ENCODE results near the gene TRABD2B.
A peak's percentile ranks its signal among the peaks of the same experiment; 100 is the strongest.

Gene TRABD2B

DNA sequence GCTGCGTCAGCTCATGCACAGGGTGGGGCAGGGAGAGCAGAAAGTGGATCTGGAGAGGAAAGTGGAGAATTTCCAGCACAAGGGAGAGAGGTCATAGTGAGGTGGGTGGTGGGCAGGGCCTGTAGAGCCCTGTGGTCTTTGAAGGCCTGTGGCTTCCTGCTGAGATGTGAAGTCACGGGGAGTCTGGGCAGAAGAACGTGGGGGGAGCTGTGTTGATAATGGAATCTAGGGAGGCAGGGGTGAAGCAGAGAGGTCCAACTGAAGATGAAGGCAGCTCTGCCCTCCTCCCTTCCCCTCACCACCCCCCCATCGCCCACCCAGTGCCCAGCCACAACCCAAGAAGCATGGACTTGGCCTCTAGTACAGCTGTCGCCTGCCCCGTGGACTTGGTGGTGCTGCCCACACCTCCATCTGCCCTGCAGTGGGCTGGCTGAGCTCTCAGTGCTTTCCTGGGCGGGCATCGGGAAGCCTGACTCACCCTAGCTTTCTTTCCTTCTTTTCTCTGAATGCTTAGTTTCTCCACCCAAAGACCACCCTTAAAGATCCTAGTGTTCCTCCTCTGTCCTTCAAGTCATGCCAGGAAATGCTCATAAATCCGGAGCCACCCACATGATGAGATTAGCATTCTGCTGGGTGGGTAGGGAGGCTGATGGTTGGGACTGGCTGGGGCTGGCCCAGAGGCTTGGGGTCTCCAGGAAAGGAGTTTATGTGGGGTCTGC is 186.1 kb downstream of the TRABD2B start:
- H3K27ac Mint-ChIP-seq, result peak overlapping the region; percentile 12 to 75 (median 43)
- H3K4me3 Mint-ChIP-seq, result no peak overlapping the region
- peaks cover 74% of the 10 kb centered on the region for H3K4me1 Mint-ChIP-seq
- peaks cover 3% of the 10 kb centered on the region for H3K36me3 Mint-ChIP-seq (ENCODE audit: low read depth)
- no peak for TF ChIP-seq CTCF (IDR thresholded peaks at IDR 0.05; ENCODE audit: unreplicated experiment in 3 of 3)
- H3K9me3 Mint-ChIP-seq, result no peaks in the 10 kb centered on the region
- H3K27me3 Mint-ChIP-seq (ENCODE audit: low read depth), result peaks cover 12% of the 10 kb centered on the region

- peaks cover 10% of the 10 kb centered on the region for H3K27me3 Mint-ChIP-seq (ENCODE audit: low read depth)
- no peak overlapping the region for H3K4me3 Mint-ChIP-seq
- peak overlapping the region; percentile 27 to 43 (median 28) for H3K27ac Mint-ChIP-seq
- no peaks in the 10 kb centered on the region for H3K9me3 Mint-ChIP-seq
- no peak for TF ChIP-seq CTCF (IDR thresholded peaks at IDR 0.05; ENCODE audit: unreplicated experiment in 3 of 3)
- peaks cover 70% of the 10 kb centered on the region for H3K4me1 Mint-ChIP-seq
- peaks cover 3% of the 10 kb centered on the region for H3K36me3 Mint-ChIP-seq (ENCODE audit: low read depth)
These were observed 187.7 kb downstream of the TRABD2B start for GRCh38 chr1:47809301-47810084.

DNA sequence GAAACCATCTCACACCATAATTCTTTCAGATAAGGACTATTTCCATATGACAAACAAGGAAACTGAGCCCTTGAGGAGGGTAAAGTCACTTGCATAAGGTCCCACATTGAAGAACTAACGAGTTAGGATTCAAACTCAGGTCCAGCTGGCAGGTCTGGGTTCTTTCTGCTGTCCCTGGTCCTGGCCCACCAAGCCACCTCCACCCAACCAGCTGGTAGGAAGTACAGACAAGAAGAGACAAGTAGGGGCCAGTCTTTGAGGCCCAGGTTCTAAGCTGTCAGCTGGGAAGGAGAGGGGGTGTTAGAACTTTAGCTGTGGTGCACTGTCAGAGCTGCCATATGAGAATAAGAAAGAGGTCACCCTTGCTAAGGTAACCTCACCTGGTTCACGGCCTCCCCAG is 188.6 kb downstream of the TRABD2B start:
- Mint-ChIP-seq H3K9me3 (no peaks in the 10 kb centered on the region), H3K27me3 (ENCODE audit: low read depth) (peaks cover 6% of the 10 kb centered on the region), H3K27ac (peak overlapping the region in 1 of 3 experiments; percentile 43), H3K36me3 (ENCODE audit: low read depth) (peaks cover 3% of the 10 kb centered on the region), H3K4me1 (peaks cover 70% of the 10 kb centered on the region), H3K4me3 (no peak overlapping the region)
- TF ChIP-seq CTCF (IDR thresholded peaks at IDR 0.05; ENCODE audit: unreplicated experiment in 3 of 3), result no peak

GRCh38 chr1:47805921-47806361 is 191.2 kb downstream of the TRABD2B start:
- H3K27me3 Mint-ChIP-seq (ENCODE audit: low read depth), result peaks cover 10% of the 10 kb centered on the region
- peak overlapping the region in 2 of 3 experiments; percentile 59 to 64 for H3K27ac Mint-ChIP-seq

DNA sequence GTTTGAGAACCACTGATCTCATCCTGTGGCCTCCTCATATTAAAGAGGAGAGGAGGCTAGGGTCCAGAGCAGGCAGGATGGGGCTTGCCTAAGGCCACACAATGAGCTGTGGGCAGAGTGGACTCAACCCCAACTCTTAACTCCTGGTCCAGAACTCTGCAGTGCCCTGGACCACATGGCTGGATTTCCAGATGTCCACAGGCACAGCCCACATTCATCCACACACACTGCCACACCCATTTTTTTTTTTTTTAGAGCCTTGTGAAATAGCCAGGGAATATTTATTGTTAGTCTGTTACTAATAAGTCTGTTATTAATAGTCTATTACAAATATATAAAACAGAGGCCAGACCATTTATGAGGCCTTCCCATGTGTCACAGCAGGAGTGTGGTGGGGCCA is 192.2 kb downstream of the TRABD2B start:
- H3K36me3 Mint-ChIP-seq (ENCODE audit: low read depth), result peaks cover 9% of the 10 kb centered on the region
- H3K27ac Mint-ChIP-seq, result peak overlapping the region in 1 of 3 experiments; percentile 59
- peaks cover 16% of the 10 kb centered on the region for H3K27me3 Mint-ChIP-seq (ENCODE audit: low read depth)
- TF ChIP-seq CTCF (IDR thresholded peaks at IDR 0.05; ENCODE audit: unreplicated experiment in 3 of 3), result no peak
- peaks cover 51% of the 10 kb centered on the region for H3K4me1 Mint-ChIP-seq
- H3K9me3 Mint-ChIP-seq, result no peaks in the 10 kb centered on the region
- no peak overlapping the region for H3K4me3 Mint-ChIP-seq

More at GRCh38 chr1:47805921-47806361, 191.2 kb downstream of the TRABD2B start:
- H3K9me3 Mint-ChIP-seq, result no peaks in the 10 kb centered on the region
- peaks cover 60% of the 10 kb centered on the region for H3K4me1 Mint-ChIP-seq
- no peak for TF ChIP-seq CTCF (IDR thresholded peaks at IDR 0.05; ENCODE audit: unreplicated experiment in 3 of 3)
- no peak overlapping the region for H3K4me3 Mint-ChIP-seq
- peaks cover 7% of the 10 kb centered on the region for H3K36me3 Mint-ChIP-seq (ENCODE audit: low read depth)

Data from nephron (organoid).